GM19324 (cell line): Measurements from ENCODE around the gene SLC22A17.

Experiments used
- ATAC-seq: cut with Tn5 transposase; IDR thresholded peaks from one replicate; pipeline ENCODE4 v1.9.1; 2021; ENCODE audit warnings: mild to moderate bottlenecking, moderate library complexity; ENCODE audit not compliant: unreplicated experiment, low FRiP score

Gene SLC22A17

DNA sequence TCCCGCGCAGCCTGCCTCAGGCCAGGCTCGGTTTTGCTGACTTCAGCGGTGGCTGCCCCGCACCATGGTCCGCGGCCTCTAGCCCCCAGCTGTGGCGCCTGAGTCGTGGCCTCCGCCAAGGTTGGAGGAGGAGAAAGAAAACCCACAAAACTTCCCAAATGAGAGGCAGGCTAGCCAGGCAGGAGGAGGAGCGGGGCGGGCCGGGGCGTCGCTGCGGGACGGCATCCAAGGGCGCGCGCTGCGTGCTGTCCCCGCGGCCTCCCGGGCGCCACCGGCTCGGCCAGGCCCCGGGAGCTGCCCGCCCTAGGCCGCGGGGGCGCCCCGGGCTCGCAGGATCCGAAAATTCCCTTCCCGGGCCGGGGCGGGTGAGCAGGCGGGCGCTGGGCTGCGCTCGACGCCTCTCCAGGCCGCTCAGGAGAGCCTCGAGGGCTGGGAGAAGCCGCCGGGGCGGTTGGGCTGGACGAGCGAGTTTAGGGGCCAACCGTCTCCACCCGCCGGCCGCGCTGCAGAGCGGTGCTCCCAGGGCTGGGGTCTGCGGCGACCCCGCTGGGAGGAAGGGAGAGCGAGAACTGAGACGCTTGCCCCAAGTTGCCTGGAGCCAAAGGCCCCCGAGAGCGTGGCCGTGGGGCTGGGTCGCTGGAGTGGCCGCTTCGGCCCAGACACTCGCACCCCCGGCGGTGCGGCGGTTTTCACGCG, 12.5 kb upstream of the SLC22A17 start, which contains the start of gene EFS:
Gene EFS, minus strand, starts transcription at position 137 of the 696 bp plus-strand sequence. CDS start 147 bp downstream, outside the sequence.
- no peak for ATAC-seq

DNA sequence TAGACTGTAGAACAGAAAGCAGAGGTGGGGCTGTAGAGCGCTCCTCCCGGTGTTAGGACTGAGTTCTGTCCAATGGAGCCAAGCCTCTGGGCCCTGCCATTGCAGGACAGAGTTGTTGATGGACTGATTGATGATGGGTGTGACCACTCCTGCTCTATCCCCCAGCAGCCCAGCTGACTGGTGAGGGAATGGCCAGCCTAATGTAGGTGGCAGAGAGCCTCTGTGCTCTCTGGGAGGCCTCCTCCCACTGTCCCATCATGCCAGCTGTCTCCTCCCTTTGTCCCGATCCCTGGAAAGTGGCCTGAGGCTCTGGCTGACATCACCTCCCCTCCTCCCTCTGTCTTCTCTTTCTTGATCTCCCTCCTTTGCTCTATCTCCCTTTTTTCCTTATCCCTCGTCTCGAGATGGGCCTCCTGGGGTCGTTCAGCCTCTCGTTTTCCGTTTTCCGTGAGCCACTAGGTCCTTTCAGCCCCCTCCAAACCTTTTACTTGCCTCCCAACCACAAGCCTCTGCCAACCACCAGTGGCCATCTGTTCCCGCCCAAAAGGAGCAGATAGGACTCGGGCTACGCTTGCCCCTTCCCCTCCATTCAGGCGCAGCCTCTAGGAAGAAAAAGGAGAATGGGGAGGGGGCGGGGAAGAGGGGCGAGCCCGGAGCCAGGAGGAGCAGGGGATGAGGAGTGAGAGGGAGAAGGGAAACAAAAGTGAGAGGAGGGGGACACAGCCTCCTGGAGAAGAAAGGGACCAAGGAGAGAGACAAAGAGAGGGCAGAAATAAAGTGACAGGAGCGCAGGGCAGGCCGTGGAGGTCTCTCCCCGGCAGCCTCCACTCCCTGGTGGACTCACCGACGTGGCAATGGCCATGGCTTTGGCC, 11.7 kb upstream of the SLC22A17 start:
- no peak for ATAC-seq

DNA sequence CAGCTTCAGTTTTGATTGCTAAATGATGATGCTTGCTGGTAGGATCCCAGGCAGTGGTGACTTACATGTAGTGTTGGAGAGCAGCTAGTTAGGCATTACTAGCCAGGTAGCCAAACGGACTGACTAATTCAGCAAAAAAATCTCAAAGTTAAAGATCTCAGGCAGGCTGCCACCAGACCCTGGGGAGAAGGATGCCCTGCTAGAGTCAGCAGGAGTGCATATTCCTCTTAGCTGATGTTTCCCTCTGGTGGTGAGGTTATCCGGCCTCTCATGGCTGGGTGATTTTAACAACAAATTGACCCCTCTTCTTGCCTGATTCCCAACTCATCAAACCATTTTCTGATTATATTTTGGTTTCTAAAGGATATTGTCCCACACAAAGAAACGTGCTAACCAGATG, 9.5 kb upstream of the SLC22A17 start:
- no peak for ATAC-seq

DNA sequence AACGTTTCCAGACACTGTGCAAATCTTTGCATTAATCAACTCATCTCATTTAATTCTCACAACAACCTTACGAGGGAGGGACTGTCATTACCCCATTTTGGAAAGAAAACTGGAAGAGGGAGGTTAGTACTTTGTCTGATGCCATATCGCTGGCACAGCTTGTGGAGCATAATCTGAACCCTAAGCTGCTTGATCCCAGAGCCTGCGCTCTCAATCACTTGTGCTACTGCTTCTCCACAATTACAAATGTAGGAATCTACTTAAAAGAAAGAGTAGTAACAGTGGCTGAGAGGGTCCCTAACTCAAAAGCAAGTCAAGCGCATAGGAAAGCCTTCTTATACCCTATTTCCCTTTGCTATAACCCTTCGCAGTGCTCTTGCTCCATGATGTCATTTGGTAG, 9.1 kb upstream of the SLC22A17 start:
- ATAC-seq = no peak

DNA sequence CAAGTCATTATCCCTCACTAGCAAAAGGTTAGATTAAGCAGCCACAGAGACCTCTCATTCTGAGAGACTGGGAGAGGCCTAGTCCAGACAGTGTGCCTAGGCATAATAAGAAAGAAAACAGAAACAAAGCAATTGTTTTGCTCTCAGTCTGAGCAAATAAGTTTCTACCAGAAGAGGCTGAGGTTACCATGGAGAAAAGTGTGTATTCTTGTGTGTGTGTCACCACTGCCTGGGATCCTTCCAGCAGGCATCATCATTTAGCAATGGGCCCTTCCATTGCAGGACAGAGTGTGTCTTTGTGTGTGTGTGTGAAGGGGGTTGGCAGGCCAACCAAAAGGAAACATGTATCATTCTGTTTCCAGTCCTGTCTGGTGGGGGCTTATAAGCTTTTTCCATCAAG, 8.6 kb upstream of the SLC22A17 start:
- ATAC-seq = no peak

DNA sequence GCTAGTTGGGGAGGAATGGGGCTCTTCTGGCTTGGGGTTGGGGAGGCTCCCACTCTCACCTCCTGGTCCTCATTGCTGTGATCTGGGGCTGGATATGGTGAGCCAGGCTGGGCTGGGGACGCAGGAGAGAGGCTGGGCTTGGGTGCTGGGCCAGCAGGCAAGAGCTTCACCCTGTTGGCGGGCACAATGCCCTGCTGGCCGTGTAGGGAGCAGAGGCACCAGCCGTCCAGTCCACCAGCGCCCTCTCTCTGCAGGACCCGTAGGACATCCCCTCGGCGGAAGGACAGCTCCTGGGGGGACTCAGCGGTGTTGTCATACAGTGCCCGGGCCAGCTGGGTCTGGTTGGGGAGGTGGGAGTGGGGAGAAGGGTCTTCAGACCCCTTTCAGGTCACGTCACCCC, 7.8 kb upstream of the SLC22A17 start:
- no peak for ATAC-seq

DNA sequence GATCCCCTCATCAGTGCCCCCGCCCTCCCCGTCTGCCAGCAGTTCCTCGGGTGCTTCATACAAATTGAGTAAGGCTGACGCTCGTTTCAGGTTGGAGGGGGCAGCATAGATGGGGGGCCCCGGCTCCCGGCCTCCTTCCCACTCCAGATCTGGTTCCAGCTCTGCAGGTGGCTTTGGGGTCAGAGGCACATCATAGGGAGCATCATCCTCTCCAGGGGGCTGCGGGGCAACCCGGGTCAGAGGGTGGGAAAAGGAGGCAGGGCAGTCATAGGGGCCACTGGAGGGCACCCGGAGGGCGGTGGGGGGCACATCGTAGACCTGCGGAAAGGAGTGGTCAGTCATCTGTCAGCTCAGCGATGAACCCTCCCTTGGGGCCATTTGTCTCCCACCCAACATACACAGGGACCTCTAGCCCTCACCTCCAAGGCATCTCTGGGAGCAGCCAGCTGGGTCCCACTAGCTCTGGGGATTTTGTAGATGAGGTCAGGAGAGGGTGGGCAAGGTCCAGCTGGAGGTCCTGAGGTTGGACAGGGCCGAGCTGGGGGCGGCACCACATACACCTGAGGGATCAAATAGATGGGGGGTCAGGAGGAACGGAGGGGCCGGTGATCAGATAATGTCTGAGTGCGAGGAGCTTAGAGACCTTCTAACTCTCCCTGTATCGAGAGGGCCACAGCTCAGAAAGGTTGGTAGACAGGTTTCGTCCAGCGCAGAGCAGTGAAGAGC, 7.2 kb upstream of the SLC22A17 start:
- ATAC-seq = no peak

DNA sequence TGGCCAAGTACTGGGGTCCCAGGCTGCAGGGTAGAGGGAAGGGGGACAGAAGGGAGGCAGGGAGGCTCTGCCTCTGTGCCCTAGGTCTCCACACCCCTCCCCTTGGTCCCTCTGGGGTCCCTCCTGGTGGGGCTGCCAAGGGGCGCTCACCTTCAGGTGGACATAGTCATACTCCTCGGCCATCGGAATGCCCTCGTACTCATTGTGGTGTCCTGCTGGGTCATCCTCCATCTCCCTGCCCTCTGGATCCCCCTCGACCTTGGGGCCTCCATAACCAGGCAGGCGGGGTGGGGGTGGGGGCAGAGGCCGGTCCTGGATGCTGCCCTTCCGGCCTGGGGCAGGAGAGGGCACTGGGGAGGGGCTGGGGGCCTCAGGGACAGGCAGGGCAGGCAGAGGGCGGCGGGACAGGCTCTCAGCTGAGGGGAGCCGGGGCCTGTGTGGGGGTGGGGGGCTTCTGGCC, 6.5 kb upstream of the SLC22A17 start:
- ATAC-seq = no peak

DNA sequence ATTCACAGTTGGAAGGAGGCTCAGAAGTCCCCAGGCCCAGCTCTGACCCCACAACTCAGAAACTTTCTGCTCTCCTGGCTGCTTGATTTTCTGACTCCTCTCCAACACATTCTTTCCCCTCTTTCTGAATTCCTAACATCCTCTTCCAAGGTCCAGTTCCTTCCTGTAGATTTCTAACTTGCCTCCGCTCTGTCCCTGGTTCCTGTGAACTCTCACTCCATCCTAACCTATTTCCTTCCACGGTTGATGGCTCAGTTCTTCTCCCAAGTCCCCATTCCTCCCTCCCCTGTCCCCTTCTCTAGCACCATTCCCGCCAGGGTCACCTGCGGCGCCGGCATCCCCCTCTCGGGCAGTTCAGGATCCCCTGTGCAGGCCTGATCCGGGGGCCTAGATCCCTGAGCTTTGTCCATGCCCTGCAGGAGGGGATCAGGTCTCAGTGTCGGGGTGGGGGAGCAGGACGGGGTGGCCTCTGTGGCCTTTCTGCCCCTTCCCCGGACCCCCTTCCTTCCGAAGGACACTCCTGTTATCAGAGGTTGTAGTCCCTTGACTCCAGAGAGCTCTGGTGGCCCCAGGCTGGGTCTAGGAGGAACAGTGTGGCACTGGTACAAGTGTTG, 6.0 kb upstream of the SLC22A17 start:
- ATAC-seq = no peak

DNA sequence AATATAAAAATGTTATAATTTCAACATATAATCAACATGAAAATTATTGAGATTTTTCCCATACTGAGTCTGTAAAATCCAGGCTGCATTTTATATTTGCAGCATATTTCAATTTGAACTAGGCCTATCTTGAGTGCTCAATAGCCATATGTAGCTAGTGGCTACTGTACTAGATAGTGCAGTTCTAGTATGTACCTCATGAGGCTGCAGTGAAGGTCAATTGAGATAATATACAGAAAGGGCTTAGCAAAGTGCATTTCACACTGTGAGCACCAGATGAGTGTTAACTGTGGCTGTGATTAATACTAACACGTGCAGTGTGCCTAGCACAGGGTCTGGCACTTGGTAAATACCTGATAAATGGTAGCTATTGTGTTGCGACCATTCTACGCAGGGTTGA, 5.4 kb upstream of the SLC22A17 start:
- ATAC-seq = no peak

DNA sequence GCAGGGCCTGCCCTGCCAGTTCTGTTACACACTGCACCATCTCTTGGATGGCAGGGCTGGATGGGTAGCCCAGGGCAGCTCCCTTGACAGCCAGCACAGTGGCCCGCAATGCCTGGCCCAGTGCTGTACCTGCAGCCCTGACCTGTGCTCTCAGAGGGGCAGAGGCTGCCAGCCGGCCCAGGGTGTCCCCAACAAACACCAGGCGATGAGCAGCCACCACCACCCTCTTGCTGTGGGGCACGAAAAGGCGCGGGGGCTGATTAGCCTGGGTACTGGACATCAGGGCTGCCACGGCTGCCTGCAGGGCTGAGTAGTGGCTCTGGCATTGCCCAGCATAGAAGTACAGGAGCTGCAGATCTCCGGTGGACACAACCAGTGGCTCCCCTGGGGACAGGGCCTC, 4.6 kb upstream of the SLC22A17 start:
- no peak for ATAC-seq

DNA sequence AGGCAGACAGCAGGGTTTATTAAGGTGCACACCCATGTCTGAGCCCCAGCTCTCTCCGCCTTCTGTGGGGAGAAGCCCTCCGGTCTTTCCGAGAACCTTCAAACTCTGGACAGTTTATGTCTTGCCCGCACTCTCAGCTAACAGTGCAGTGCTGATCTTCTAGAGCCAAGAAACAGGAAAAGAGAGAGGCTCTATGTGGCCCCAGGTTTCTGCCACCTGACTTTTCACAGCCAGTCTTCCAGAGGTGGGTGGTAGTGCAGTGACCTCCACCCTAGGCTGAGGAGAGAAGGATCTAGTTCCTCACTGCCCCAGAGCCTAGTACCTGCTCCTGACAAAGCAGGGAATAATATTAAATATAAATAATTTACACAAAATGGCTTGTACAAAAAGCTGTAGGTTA, 4.0 kb upstream of the SLC22A17 start:
- no peak for ATAC-seq

DNA sequence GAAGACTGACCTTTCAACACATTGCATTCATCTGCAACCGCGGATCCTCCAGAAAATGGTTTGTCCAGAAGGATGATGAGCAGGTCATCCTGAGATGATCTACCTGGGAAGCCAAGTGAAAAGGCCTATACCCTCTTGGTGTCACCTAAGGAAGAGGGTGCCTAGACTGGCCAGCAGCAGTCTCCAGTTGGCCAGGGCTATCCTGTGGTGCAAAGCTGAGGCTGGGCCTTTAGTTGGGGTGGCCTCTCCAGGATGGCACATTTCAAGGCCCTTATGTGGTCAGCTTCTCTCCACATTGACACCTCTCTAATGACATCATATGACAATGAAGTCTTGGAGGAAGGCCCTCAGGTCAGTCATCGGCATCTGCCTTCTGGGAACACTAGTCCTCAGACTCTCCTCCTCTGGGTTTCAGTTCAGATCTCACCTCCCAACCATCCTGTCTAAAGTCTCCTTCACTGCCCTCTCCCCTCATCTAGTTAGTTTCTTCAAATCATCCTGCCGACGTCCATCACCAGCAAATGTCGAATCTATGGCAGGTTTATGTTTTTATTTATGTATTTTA, 3.3 kb upstream of the SLC22A17 start:
- no peak for ATAC-seq

DNA sequence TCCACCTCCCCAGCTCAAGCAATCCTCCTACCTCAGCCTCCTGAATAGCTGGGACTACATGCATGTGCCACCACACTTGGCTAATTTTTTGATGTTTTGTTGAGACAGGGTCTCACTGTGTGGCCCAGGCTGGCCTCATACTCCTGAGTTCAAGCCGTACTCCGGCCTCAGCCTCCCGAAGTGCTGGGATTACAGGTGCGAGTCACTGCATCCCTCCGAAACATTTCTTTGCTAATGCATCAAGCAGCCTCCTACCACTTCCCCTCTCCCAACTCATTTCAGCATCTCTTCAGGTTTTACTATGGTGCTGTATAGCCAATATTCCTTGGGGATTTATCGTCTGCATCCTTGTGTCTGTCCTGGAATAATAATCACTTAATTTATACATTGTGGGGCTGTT, 2.3 kb upstream of the SLC22A17 start:
- no peak for ATAC-seq

DNA sequence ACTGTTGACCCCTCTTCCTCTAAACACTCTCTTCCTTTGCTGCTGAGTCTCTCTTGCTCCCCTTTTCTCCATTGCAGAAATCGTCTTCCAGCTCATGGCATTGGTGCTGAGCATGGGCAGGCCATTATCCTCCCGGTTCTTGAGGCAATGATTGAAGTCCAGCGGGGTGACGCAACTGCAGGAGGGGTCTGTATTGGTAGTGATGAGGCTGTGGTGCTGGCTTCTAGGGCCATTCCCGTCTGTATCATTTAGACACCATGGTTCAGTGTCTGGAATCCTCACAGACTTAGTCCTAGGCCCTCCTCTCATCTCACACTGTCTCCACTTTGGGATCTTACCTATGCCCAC, 720 bp upstream of the SLC22A17 start:
- no peak for ATAC-seq

DNA sequence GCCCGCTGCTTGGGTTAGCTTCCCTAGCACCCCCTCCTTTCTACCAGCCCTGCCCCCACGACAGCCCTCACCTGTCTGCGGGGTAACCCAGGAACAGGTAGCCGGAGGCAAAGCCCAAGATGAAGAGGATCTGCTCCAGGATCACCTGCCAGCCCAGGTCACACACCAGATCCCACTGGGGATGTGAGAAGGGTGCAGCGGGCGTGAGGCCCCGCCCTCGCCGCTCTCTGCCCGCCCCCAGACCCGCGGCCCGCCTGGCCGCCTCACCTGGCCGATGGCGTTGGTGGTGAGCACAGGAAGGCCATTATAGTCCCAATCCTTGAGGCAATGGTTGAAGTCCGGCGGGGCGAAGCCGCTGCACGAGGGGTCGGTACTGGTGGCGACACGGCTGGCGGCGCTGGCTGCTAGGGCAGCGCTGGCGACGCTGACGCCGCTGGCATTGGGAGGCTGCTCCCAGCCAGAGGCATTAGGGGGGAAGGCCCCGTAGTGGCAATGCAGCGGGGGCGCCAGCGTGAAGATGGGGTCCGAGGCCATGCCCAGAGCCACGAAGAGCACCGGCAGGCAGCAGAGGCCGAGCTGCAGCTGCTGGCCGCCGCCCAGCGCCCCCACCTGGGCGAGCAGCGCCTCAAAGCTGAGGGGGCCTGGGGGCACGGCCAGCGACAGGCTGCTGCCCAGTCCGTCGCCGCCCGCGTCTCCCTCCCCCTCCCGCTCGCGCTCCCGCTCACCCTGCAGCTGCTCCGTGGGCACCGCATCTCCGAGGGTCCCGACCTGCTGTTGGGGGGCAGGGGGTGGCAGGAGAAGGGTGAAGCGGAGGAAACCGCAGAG, 794 bp downstream of the SLC22A17 start:
- no peak for ATAC-seq

DNA sequence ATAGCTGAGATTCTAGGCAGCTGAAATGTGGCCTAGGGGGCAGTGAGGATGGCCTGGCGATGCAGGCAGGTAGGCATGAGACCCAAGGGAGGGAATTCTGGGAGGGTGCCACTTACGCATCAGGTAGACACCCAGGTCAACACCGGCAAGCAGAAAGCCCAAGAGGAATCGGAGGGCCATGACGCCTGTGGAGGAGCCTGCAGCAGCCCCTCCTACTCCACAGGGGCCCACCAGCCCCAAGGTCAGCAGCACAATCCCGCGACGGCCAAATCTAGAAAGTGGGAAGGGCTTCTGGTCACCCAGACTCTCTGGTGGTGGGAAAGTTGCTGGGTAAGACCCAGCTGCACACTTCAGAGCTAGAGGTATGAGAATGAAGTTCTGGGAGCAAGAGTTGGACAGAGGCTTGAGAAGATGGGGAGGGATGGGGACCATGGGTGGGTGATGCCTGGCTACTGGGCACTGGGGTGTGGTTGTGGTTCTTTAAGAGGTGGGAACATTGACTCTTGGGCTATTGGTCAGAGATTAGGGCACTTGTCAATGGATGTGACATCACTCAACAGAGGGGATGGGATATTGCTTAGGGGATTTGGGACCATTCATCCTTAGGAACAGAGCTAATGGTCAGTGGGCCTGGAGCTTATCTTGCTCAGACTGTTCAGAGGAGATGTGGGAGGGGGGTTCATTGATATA, 3.4 kb downstream of the SLC22A17 start:
- no peak for ATAC-seq

DNA sequence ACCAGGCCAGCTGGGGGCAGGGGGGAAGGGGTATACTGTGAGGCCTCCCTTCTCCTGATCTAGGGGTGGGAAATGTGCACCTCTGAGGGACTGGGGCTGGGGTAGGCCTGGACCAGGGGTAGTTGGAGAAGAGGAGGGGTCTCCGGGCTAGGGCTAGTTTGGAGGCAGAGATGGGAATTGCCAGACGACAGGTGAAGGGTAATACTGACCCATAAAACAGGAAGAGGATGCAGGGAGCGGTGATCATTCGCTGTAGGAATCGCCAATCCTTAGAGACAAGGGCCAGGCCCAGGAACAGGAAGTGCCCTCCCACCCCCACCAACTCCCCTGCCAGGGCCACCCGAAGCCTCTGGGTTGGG, 4.4 kb downstream of the SLC22A17 start:
- no peak for ATAC-seq
